CD14-positive monocyte (primary cell): Measurements from ENCODE around the gene NRF1. TPM values are rescaled to one million over a fixed set of nuclear protein-coding genes. Genes with fewer than 3 reads are reported as not detected.

Experiments
- DNase-seq, 3 donors: peaks; one replicate each; pipeline ENCODE4 v3.0.0-alpha.2; 2011 to 2022
- H2AFZ ChIP-seq: 2 replicates; pipeline ENCODE4 v1.6.0; 2012; ENCODE audit warnings: mild to moderate bottlenecking, low read depth, low read length, inconsistent platforms; ENCODE audit not compliant: insufficient read depth, poor library complexity, severe bottlenecking
- H3K27ac ChIP-seq, 2 donors: 1 replicate in 1 of 2; 2 replicates in 1 of 2; pipeline ENCODE4 v1.5.1; 2012 to 2013; ENCODE audit warnings: low read length in 2 of 2, control low read depth in 1 of 2, inconsistent platforms in 1 of 2, low read depth in 1 of 2, mild to moderate bottlenecking in 1 of 2
- H3K27me3 ChIP-seq, 2 donors: one replicate each; pipeline versions ENCODE4 v1.6.0 to v1.6.1; 2011 to 2013; ENCODE audit warnings: low read length in 2 of 2; ENCODE audit not compliant: control insufficient read depth in 2 of 2, insufficient read depth in 2 of 2
- H3K36me3 ChIP-seq, 2 donors: replicated peaks in 1 of 2; 1 replicate in 1 of 2; 2 replicates in 1 of 2; pipeline versions ENCODE4 v1.5.1 to v1.6.1; 2012 to 2013; ENCODE audit warnings: low read length in 2 of 2, control low read depth in 1 of 2, inconsistent platforms in 1 of 2, mild to moderate bottlenecking in 1 of 2; ENCODE audit not compliant: insufficient read depth in 2 of 2, control insufficient read depth in 1 of 2
- H3K4me1 ChIP-seq, 2 donors: 1 replicate in 1 of 2; 2 replicates in 1 of 2; pipeline versions ENCODE4 v1.5.1 to v1.6.1; 2012 to 2013; ENCODE audit warnings: low read length in 2 of 2, control low read depth in 1 of 2, inconsistent platforms in 1 of 2, mild to moderate bottlenecking in 1 of 2, moderate library complexity in 1 of 2; ENCODE audit not compliant: insufficient read depth in 2 of 2, control insufficient read depth in 1 of 2
- H3K4me2 ChIP-seq: replicated peaks from 2 replicates; pipeline ENCODE3; 2012; ENCODE audit warnings: low read length, moderate library complexity, mild to moderate bottlenecking; ENCODE audit not compliant: poor library complexity, severe bottlenecking; ENCODE audit errors: extremely low read depth
- H3K4me3 ChIP-seq, 3 experiments: fragments of 200-600 bp in 1 of 3; sonication (generic) in 1 of 3; replicated peaks in 1 of 3; 1 replicate in 2 of 3; 2 replicates in 1 of 3; pipeline ENCODE4 v1.5.1; 2011 to 2013; ENCODE audit warnings: low read length in 3 of 3, mild to moderate bottlenecking in 3 of 3, control low read depth in 2 of 3, low read depth in 2 of 3, inconsistent platforms in 1 of 3, moderate library complexity in 1 of 3
- H3K79me2 ChIP-seq: 2 replicates; pipeline ENCODE4 v1.6.0; 2012; ENCODE audit warnings: mild to moderate bottlenecking, control low read depth, inconsistent platforms, low read length, moderate library complexity; ENCODE audit not compliant: insufficient read depth
- H3K9ac ChIP-seq: 2 replicates; pipeline ENCODE4 v1.6.0; 2017; ENCODE audit warnings: low read length, mild to moderate bottlenecking; ENCODE audit not compliant: insufficient read depth, poor library complexity, severe bottlenecking
- H3K9me3 ChIP-seq, 2 donors: replicated peaks in 1 of 2; 1 replicate in 1 of 2; 2 replicates in 1 of 2; pipeline versions ENCODE4 v1.5.1 to v1.6.1; 2012 to 2013; ENCODE audit warnings: low read length in 2 of 2, control low read depth in 1 of 2; ENCODE audit not compliant: control insufficient read depth in 1 of 2, insufficient read depth in 1 of 2
- H4K20me1 ChIP-seq: 2 replicates; pipeline ENCODE4 v1.6.0; 2012; ENCODE audit warnings: mild to moderate bottlenecking, low read length, control low read depth, moderate library complexity; ENCODE audit not compliant: insufficient read depth
- H3K27ac Mint-ChIP-seq, 7 donors: one replicate each; pipeline ENCODE4 v1.8.0; 2020; ENCODE audit warnings: mild to moderate bottlenecking in 7 of 7, mixed read lengths in 7 of 7, moderate library complexity in 6 of 7, inconsistent platforms in 2 of 7
- H3K27me3 Mint-ChIP-seq, 3 donors: one replicate each; pipeline ENCODE4 v1.8.0; 2021 to 2022; ENCODE audit warnings: low read depth in 3 of 3, mild to moderate bottlenecking in 3 of 3, mixed read lengths in 3 of 3, moderate library complexity in 3 of 3, inconsistent platforms in 1 of 3
- H3K36me3 Mint-ChIP-seq, 2 donors: one replicate each; pipeline ENCODE4 v1.8.0; 2020; ENCODE audit warnings: mixed read lengths in 2 of 2, inconsistent platforms in 1 of 2, mild to moderate bottlenecking in 1 of 2
- H3K4me1 Mint-ChIP-seq: one replicate; pipeline ENCODE4 v1.8.0; 2020; ENCODE audit warnings: mild to moderate bottlenecking, mixed read lengths
- H3K4me3 Mint-ChIP-seq, 2 donors: one replicate each; pipeline ENCODE4 v1.8.0; 2020; ENCODE audit warnings: mild to moderate bottlenecking in 2 of 2, mixed read lengths in 2 of 2, moderate library complexity in 1 of 2
- H3K9me3 Mint-ChIP-seq, 7 donors: one replicate each; pipeline ENCODE4 v1.8.0; 2020 to 2022; ENCODE audit warnings: mixed read lengths in 7 of 7, mild to moderate bottlenecking in 6 of 7, moderate library complexity in 6 of 7, inconsistent platforms in 2 of 7
- CTCF ChIP-seq: fragments of 200-600 bp; IDR thresholded peaks from one replicate; pipeline ENCODE4 v1.8.0; 2022; ENCODE audit warnings: antibody characterized with exemption, mild to moderate bottlenecking
- WGBS: methylation state at CpG from one replicate; pipeline ENCODE4 v1.1.5; 2013; ENCODE audit warnings: missing lambda C conversion rate; ENCODE audit not compliant: insufficient coverage; 5-methylcytosine and 5-hydroxymethylcytosine counted together
- intact Hi-C, 2 donors: fragments of 100-400 bp; cut with micrococcal nuclease; formaldehyde crosslinking; loops; one replicate each; pipeline versions ENCODE4 v1.15.0 to v1.15.1; 2023
- polyA plus RNA-seq, 3 donors: library from polyadenylated mRNA; depleted of rRNA in 1 of 3; unstranded in 2 of 3; stranded (reverse) in 1 of 3; fragments of 300-500 nt in 2 of 3; fragments of >200 nt in 1 of 3; fragmentation: Illumina TruSeq in 2 of 3; gene quantifications; 1 replicate in 2 of 3; 2 replicates in 1 of 3; pipeline ENCODE4 v1.2.3, GENCODE V29; 2012 to 2021

The NRF1 gene
- polyA plus RNA-seq, 3 donors, result 5.1 to 14.0 (median 7.7) TPM

- H3K27ac Mint-ChIP-seq, result no peak overlapping the region
- H3K9ac ChIP-seq, result no peak overlapping the region
- no peaks in the 10 kb centered on the region for H3K27me3 ChIP-seq
- H3K4me3 ChIP-seq, result no peak overlapping the region
- peaks cover 69 to 86% of the 10 kb centered on the region in 2 donors for H3K36me3 Mint-ChIP-seq
- no peaks in the 10 kb centered on the region for H3K27me3 Mint-ChIP-seq
- H3K27ac ChIP-seq, result no peak overlapping the region
- no peaks in the 10 kb centered on the region for H3K9me3 Mint-ChIP-seq
- H2AFZ ChIP-seq, result no peak overlapping the region
- 100% methylated on average over 4 of the region's 10 CpGs for WGBS
- peaks cover 54 to 91% of the 10 kb centered on the region in 2 donors for H3K36me3 ChIP-seq
- TF ChIP-seq CTCF, result no peak
- intact Hi-C loops, result no loop called here
- no peak overlapping the region for H3K4me2 ChIP-seq
- no peak for DNase-seq
- H3K4me3 Mint-ChIP-seq, result no peak overlapping the region
- no peaks in the 10 kb centered on the region for H3K4me1 ChIP-seq
- no peaks in the 10 kb centered on the region for H3K4me1 Mint-ChIP-seq
- H4K20me1 ChIP-seq, result no peaks in the 10 kb centered on the region
- H3K9me3 ChIP-seq, result no peaks in the 10 kb centered on the region
- no peaks in the 10 kb centered on the region for H3K79me2 ChIP-seq
These were observed 129.3 kb downstream of the NRF1 start for GRCh38 chr7:129740574-129741410.

- H2AFZ ChIP-seq, result no peak overlapping the region
- intact Hi-C loops, result no loop called here
These were observed 130.3 kb downstream of the NRF1 start for GRCh38 chr7:129741743-129742213.

More at GRCh38 chr7:129741743-129742213, 130.3 kb downstream of the NRF1 start:
- no peaks in the 10 kb centered on the region for H3K9me3 Mint-ChIP-seq
- H3K4me1 Mint-ChIP-seq, result no peaks in the 10 kb centered on the region
- Histone ChIP-seq H3K4me2 (no peak overlapping the region), H3K79me2 (no peaks in the 10 kb centered on the region), H3K9ac (no peak overlapping the region), H3K4me1 (no peaks in the 10 kb centered on the region), H3K27me3 (no peaks in the 10 kb centered on the region), H4K20me1 (no peaks in the 10 kb centered on the region), H3K27ac (no peak overlapping the region), H3K4me3 (no peak overlapping the region), H3K9me3 (no peaks in the 10 kb centered on the region), H3K36me3 (peaks cover 57 to 98% of the 10 kb centered on the region in 2 donors)
- no peak for DNase-seq
- TF ChIP-seq CTCF, result no peak
- no peaks in the 10 kb centered on the region for H3K27me3 Mint-ChIP-seq
- no CpG with 5 or more reads among the region's 2 CpGs for WGBS
- H3K4me3 Mint-ChIP-seq, result no peak overlapping the region
- H3K36me3 Mint-ChIP-seq, result peaks cover 71 to 86% of the 10 kb centered on the region in 2 donors
- no peak overlapping the region for H3K27ac Mint-ChIP-seq
